ENCODE data around the gene FAM117B.
"Not testable (repeated sequence)": the region's sequence is repeated elsewhere in the genome, so short reads cannot be mapped to it uniquely, and the experiment has no call there.

The FAM117B gene

DNA sequence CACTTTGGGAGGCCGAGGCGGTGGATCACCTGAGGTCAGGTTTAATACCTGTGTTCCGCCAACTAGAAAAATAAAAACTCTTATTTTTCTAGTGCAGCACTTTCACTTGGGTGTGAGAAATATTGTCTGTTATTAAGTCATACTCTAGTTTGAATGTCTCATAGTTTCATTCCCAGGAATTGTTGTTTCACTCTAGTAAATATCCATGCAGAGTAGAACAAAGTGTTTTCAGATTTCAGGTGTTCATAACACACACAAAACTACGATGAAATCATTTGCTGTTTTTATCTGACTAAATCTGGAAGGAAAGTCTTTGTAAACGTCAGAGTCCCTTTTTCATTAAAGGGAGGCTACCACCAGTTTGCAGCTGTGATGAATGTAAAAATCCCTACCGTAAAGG, 4.0 kb downstream of the FAM117B start:
- no peak for DNase-seq (ENCODE audit: low read depth)

DNA sequence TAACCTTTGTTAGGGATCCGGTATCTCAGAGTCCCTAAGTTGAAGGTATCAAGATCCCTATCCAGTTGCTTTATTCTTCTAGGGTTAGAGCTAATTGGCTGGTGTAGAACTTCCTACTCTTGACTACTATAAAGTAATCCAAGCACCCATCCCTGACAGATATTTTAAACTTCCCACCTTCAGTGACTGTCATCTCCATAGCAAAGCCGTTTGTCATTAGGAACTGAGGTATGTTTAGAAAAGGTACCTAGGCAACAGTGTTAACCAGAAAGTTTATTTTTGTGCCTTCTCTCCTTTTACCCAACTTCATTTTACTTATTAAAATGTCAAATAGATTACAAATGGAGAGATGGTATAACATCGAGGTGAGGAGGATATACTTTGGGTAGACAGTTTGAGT, 4.5 kb downstream of the FAM117B start:
- no peak for DNase-seq (ENCODE audit: low read depth)

DNA sequence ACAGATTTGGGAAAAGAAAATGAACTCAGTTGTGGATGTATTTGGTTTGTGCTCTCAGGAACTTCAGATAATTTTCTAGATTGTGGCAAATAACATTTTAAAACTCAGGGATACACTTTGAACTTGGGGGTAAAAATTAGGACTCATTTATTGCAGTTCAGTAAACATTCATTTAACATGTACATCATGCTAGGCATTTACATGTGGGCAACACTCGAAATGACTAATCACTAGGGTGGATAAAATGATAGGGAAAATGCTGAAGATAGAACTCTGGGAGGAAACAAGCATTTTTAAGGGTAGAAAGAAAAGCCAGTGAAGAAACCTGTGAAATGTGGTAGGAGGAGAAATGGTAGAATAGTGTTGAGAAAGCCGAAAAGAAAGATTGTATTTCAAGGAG, 7.8 kb downstream of the FAM117B start:
- DNase-seq (ENCODE audit: low read depth) = no peak

DNA sequence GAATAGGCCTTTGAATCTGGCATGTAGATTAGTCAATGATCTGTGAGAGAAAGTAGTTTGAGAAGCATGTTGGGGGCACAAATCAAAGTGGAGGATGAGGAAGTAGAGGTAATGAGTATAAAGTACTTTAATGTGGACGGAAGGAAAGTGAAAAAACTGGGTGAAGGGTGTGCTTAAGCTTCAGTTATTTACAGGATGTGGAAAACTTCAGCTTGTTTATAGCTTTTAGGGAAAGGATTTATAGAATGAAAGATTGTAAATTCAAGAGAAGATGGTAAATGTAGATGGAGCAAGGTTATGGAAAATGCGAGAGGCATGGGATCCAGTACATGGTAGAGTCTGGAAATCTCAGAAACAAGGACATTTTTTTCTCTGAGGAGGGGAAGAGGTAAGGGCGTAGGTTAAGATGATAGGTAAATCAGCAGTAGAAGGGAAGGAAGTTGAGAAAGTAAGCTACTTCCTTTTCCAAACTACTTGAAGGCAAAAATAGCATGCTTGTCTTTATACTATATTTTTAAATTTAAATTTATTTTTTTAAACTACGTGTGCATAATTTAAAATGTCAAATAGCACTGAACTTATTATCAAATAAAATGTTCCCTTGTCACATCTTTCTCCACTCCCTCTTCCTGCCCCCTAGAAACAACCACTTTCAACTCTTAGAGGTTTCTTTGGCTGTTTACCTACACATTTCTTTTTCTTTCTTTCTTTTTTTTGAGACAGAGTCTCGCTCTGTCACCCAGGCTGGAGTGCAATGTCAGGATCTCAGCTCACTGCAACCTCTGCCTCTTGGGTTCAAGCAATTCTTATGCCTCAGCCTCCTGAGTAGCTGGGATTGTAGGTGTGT, 8.5 kb downstream of the FAM117B start:
- DNase-seq (ENCODE audit: low read depth) = no peak

DNA sequence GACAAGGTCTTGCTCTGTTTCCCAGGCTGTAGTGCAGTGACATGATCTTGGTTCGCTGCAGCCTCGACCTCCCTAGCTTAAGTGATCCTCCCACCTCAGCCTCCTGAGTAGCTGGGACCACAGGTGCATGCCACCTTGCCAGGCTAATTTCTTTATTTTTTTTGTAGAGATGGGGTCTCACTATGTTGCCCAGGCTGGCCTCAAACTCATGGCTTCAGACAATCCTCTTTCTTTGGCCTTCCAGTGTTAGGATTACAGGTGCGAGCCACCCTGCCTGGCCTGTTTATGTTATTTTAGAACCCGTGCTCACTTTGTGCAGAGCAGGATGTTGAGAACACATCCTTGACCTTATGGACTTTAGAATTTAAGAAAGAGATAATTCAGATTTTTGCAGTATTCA, 17.4 kb downstream of the FAM117B start:
- DNase-seq (ENCODE audit: low read depth) = no peak

DNA sequence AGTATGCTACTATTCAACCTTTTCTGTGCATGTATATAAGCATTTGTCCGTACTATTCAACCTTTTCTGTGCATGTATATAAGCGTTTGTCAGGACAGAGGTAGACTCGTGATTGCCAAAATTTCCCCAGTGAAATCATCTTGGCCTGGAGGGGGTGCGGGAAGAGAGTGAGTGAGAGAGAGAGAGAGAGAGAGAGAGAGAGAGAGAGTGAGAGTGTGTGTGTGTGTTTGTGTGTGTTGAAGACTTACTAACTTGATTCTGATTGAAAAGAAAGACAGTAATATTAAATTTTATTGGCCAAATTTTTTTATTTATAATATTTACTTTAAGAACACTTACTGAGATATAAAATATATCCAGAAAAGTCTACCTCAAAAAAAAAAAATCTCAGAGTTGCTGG, 19.1 kb downstream of the FAM117B start:
- no peak for DNase-seq (ENCODE audit: low read depth)

DNA sequence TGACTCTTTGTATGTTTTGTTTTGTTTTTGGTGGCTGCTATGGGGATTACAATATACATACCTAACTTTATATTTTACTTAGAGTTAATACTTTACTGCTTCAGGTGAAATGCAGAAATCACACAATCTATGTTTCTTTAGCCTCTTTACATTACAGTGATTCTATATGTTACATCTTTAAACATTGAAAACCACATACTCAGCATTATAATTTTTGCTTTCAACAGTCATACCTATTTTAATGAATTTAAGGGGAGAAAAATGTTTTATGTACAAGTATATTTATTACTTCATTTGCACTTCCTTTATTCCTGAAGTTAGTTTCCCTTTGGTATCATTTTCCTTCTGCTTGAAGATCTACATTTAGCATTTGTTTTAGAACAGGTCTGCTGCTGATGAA, 23.1 kb downstream of the FAM117B start:
- no peak for DNase-seq (ENCODE audit: low read depth)

DNA sequence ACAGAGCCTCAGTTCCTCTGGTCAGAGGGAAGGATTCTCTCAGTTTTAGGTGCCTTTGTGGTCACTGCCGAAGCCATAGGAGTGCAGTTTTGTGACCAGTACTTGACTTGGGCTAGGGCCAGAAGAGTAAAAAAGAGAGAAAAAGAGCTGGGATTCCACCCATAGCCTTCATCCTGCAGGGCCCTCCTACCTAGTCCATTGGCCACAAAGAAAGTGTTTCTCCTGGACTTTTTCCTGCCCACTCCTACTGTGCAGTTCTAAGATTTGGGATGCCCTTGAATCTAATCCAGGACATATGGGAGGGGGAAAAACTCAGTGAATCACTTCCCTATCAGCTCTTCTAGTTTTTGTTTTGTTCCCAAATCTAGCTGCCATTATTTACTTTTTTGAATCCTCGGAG, 26.0 kb downstream of the FAM117B start:
- DNase-seq (ENCODE audit: low read depth) = no peak

DNA sequence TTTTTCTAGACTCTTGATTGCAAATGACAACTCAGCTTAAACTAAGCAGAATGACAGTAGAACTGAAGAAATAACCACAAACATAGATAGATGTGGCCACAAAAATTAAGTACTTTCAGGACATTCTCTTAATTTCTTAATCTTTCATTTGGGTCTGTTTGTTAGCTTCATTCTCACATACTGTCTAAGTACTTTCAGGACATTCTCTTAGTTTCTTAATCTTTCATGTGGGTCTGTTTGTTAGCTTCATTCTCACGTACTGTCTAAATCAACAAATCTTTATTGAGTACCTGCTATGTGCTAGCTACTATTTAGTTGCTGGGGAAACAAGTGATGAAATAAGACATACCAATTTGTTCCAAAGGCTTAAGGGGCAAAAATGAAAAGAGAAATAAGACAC, 35.1 kb downstream of the FAM117B start:
- no peak for DNase-seq (ENCODE audit: low read depth)

DNA sequence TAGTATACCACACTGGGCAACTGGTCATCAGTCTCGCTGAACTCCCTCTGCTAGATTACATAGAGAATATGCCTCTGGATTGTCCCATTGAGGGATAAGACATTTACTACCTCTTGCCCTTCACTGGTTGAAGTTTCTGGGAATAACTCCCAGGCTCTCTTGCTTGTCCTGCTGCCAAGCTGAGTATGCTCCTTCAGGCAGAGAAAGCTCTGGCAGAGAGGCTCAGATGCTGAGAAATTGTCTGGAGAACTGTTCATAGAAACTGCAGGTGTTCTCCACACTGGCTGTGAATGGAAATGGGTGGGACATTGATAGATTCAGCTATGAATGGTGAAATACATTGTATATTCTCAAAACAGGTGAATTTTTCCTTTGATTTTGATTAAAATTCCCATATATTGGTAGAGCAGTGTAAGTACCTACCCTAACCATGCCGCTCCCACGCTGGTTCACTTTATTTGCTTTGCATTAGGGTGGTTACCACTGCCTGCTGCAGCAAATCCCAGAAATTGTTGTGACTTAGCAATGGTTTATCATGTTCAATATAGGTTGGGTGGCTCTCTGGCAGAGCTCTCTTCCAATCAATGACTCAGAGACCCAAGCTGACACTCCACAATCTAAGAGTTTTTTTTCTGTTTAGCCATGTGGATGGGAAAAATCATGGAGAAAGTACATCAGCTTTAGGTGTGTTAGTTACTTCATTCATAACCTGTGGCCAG, 36.7 kb downstream of the FAM117B start:
- no peak for DNase-seq (ENCODE audit: low read depth)

DNA sequence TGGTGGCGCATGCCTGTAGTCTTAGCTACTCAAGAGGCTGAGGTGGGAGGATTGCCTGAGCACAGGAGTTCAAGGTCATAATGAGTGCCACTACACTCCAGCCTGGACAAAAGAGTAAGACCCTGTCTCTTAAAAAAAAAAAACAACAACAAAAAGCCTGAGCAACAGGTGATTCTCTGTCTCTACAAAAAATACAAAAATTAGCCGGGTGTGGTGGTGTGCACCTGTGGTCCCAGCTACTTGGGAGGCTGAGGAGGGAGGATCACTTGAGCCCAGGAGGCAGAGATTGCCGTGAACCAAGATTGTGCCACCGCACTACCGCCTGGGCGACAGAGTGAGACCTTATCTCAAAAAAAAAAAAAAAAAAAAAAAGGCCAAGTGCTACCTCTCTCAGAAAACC, 40.3 kb downstream of the FAM117B start:
- not testable (repeated sequence) for DNase-seq (ENCODE audit: low read depth)

DNA sequence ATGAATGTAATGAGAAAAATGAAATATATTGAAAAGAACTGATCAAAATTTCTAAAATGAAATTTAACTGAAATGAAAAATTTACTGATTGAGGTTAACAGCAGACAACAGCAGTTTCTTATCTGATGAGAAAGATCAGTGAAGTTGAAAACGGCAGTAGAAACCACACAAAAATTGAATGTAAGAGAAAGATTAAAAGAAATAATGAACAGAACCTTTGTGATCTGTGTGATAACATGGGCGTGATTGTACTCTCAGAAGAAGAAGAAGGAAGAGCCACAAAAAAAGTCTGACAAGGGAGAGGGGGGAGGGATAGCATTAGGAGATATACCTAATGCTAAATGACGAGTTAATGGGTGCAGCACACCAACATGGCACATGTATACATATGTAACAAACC, 45.2 kb downstream of the FAM117B start:
- DNase-seq (ENCODE audit: low read depth) = no peak

DNA sequence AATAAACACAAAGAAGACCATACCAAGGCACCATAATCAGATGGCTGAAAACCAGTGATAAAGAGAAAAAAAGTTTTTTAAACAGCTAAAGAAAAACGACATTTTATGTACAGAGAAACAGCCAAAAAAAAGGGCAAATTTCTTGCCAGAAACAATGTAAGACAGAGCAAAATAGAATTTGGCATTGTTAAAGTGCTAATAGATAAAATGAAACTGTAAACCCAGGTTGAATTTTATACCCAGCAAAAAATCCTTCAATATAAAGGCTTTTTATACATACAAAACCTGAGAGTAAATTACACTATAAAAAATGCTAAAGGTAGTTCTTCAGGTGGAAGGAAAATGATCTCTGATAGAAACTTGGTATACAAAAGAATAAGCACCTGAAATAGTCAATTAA, 45.7 kb downstream of the FAM117B start:
- DNase-seq (ENCODE audit: low read depth) = no peak

DNA sequence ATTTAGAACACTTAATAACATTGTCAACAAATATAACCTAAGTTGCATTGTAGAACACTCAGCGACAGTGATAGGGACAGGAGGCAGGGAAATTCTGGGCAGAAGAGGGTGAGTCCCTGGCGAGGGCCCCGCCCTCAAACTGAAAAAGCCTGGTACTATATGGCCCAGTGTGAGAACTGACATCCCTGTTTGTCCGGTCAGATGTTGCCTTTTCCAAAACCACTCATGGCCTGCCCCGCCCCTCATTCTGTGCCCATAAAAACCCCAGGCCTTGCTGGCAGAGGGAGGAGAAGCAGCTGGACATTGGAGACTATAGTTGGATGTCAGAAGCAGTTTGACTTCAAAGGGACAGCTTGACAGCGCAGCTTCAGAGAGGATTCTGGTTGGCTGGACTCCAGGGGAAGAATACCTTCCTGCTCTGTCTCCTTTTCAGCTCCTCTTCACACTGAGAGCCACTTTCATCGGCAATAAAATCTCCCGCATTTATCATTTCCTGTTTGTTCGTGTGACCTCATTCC, 47.0 kb downstream of the FAM117B start:
- DNase-seq (ENCODE audit: low read depth) = no peak

DNA sequence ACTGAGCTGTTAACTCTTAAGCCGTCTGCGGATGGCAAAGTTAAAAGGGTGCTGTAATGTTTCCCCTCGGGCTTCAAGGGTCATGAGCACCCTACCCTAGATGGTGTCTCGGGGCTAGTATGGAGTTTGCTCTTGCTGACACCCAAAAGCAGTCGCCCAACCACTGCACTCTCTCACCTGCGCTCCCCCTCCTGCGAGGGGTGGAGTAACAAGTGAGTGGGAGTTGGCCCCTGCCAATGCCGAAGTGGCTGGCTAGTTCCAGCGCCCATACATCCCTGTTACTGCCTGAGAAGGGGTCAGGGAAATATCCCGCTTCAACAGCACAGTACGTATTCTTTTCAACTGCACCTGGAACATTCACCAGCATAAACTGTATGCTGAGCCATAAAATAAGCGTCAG, 47.5 kb downstream of the FAM117B start:
- DNase-seq (ENCODE audit: low read depth) = no peak

DNA sequence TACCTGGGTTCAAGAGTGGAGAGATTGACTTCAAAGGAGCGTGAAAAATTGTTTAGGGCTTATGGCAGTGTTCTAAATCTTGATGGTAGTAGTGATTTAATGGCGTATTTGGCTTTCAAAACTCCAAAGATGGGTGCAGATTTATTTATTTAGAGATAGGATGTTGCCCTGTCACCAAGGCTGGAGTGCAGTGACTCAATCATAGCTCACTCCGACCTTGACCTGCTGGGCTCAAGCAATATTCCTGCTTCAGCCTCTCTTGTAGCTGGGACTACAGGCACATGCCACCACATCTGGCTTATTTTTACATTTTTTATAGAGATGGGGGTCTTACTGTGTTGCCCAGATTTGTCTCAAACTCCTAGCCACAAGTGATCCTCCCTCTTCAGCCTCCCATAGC, 52.5 kb downstream of the FAM117B start:
- no peak for DNase-seq (ENCODE audit: low read depth)

DNA sequence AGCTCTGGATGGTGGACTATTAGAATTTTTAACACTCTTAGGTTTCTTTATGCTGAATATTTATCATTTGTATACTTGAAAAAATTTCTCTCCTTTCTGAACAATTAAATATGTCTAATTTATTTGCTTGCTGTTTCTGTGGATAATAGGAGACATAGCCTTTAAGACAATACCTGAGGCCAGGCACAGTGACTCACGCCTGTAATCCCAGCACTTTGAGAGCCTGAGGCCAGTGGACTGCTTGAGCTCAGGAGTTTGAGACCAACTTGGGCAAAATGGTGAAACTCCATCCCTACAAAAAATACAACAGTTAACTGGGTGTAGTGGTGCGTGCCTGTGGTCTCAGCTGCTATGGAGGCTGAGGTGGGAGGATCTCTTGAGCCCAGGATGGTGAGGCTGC, 54.7 kb downstream of the FAM117B start:
- DNase-seq (ENCODE audit: low read depth) = no peak

DNA sequence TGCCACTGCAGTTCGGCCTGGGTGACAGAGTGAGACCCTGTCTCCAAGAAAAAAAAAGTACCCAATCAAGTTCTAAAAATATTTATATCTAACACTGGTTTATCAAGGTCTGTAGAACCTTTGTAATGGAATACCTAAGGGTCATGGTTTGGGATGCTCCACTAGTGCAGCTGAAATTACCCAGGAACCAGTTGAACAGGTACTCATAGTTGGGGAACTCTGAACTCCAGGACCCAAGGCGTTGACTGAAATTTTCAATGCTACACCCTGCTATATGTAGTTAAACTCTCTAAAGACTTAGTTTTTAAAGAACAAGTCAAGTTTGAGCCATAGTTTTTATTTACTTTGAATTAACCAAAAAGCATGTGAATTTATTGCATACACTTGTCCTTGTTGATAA, 55.1 kb downstream of the FAM117B start:
- no peak for DNase-seq (ENCODE audit: low read depth)

DNA sequence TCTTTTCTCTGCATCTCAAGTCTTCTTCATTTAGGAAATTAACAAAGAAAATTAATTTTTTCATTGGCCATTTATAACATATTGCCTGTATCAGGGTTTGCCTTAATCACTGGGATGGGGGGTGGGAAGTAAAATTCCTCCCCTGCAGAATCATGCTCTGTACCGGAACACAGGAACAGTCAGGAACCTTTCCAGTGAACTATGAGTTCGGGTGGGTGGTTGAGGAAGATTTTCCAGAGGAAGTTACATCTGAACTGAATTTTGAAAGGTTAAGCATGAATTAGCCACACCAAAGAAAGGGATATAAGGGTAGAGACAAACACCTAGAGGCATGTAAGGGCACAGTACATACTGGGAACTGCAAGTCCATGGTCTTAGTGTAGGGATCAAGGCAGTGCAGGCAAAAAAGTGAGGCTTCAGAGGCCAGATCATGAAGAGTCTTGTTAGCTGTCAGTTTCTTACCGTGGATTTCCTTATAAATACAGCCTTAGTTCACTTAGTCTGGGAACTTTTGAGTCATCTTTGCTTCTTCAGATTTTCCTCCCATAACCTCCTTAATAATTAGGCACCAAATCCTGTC, 55.6 kb downstream of the FAM117B start:
- no peak for DNase-seq (ENCODE audit: low read depth)

DNA sequence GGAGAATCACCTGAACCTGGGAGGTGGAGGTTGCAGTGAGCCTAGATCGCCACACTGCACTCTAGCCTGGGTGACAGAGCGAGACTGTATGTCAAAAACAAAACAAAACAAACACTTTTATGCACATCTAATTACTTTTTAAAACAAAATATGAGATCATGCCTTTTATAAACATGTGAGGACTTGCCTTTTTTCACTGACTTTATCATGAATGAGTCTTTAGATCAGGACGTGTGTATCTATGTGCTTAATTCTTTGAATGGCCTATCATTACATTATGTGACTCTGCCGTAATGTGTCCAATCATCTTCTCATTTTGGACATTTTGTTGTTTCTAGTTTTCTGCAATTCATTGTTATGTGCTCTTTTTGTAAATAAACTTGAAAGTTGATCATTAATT, 58.7 kb downstream of the FAM117B start:
- no peak for DNase-seq (ENCODE audit: low read depth)

DNA sequence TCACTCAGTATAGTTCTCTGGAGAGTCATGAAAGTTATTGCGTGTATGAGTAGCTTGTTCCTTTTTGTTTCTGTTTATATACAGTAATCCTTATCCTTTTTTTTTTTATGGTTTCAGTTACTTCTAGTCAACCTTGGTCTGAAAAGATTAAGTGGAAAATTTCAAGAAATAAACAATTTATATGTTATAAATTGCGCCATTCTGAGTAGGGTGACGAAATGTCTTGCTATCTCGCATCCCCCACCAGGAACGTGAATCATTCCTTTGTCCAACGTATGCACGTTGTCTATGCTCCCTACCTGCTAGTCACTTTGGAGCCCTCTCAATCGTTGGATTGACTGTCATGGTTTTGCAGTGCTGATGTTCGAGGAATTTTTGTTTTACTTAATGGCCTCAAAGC, 60.4 kb downstream of the FAM117B start:
- no peak for DNase-seq (ENCODE audit: low read depth)

DNA sequence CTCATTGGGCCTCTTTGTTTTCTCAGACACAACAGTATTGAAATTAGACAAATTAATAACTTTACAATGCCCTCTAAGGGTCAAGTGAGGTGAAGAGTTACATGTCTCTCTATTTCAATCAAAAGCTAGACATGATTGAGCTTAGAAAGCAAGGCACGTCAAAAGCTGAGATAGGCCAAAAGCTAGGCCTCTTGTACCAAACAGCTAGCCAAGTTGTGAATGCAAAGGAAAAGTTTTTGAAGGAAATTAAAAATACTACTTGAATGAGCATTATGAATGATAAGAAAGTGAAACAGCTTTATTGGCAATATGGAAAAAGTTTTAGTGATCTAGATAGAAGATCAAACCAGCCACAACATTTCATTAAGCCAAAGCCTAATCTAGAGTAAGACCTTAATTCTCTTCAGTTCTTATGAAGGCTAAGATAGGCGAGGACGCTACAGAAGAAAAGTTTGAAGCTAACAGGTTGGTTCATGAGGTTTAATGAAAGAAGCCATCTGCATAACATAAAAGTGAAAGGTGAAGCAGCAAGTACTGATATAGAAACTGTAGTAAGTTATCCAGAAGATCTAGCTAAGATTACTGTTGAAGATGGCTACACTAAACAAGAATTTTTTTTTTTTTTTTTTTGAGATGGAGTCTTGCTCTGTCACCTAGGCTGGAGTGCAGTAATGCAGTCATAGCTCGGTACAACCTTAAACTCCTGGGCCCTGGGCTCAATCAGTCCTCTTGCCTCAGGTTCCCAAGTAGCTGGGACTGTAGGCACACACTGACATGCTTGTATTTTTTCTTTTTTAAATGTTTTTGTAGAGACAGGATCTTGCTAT, 65.5 kb downstream of the FAM117B start:
- DNase-seq (ENCODE audit: low read depth) = no peak

Data from stimulated activated CD8-positive, alpha-beta memory T cell treated with anti-CD3 and anti-CD28 coated beads, Interleukin-15, amount 100 ng/mL, for 24 hours (primary cell).